Measurements from ENCODE around the gene EDN2. TPM values are rescaled to one million over a fixed set of nuclear protein-coding genes. Genes with fewer than 3 reads are reported as not detected.

The EDN2 gene
- total RNA-seq, 2 experiments from 2014 or later = not detected

DNA sequence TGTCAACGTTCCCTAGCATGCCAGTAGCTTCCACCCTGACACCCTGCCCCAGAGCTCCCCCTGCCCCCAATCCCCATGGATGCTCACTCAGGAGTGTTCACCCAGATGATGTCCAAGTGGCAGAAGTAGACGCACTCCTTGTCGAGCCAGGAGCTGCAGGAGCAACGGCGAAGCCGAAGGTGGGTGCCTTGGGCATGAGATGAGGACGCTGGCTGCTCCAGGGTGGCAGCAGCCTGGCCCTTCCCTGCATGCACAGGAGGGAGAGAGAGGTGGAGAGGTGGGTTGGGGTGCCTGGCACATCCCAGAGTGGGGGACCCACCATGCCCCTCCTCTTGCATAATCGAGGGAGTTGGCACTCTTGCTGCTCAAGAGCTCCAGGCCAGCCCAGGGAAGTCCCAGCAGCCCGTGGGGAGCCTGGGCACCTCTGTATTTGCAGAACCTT lies 502 bp downstream of the EDN2 start:
- H3K4me3 Mint-ChIP-seq = no peak overlapping the region
- Histone ChIP-seq H3K4me1 (ENCODE audit: insufficient read depth, low read length) (no peaks in the 10 kb centered on the region), H3K4me3 (ENCODE audit: low read length) (no peak overlapping the region), H3K36me3 (ENCODE audit: insufficient read depth, low read length) (no peaks in the 10 kb centered on the region), H3K9me3 (ENCODE audit: control insufficient read depth in 1 of 2, insufficient read depth in 1 of 2, low read length in 2 of 2) (no peaks in the 10 kb centered on the region), H3K27ac (ENCODE audit: low read depth in 1 of 2, low read length in 2 of 2) (no peak overlapping the region), H3K27me3 (ENCODE audit: control insufficient read depth in 1 of 2, insufficient read depth in 2 of 2, low read length in 2 of 2) (peaks cover 4 to 6% of the 10 kb centered on the region in 2 experiments)
- ChIA-PET POLR2A (no interaction called here), CTCF (interaction anchor here (0.9 kb wide), 1 partner anchor 9 kb away, joined by 3 read pairs; no protein-coding TSS in a partner anchor)
- intact Hi-C loops (cut with DNase I, micrococcal nuclease) = no loop called here
- ATAC-seq (ENCODE audit: poor library complexity) (no peak), DNase-seq (no peak)
- H3K27me3 Mint-ChIP-seq = peaks cover 31% of the 10 kb centered on the region
- no peak overlapping the region for H3K27ac Mint-ChIP-seq
- TF ChIP-seq, protein P1, sequence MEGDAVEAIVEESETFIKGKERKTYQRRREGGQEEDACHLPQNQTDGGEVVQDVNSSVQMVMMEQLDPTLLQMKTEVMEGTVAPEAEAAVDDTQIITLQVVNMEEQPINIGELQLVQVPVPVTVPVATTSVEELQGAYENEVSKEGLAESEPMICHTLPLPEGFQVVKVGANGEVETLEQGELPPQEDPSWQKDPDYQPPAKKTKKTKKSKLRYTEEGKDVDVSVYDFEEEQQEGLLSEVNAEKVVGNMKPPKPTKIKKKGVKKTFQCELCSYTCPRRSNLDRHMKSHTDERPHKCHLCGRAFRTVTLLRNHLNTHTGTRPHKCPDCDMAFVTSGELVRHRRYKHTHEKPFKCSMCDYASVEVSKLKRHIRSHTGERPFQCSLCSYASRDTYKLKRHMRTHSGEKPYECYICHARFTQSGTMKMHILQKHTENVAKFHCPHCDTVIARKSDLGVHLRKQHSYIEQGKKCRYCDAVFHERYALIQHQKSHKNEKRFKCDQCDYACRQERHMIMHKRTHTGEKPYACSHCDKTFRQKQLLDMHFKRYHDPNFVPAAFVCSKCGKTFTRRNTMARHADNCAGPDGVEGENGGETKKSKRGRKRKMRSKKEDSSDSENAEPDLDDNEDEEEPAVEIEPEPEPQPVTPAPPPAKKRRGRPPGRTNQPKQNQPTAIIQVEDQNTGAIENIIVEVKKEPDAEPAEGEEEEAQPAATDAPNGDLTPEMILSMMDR (IDR thresholded peaks at IDR 0.05) = no peak
- no peaks in the 10 kb centered on the region for H3K36me3 Mint-ChIP-seq (ENCODE audit: low read depth)
- no peaks in the 10 kb centered on the region for H3K4me1 Mint-ChIP-seq (ENCODE audit: low read depth)
- no peaks in the 10 kb centered on the region for H3K9me3 Mint-ChIP-seq

DNA sequence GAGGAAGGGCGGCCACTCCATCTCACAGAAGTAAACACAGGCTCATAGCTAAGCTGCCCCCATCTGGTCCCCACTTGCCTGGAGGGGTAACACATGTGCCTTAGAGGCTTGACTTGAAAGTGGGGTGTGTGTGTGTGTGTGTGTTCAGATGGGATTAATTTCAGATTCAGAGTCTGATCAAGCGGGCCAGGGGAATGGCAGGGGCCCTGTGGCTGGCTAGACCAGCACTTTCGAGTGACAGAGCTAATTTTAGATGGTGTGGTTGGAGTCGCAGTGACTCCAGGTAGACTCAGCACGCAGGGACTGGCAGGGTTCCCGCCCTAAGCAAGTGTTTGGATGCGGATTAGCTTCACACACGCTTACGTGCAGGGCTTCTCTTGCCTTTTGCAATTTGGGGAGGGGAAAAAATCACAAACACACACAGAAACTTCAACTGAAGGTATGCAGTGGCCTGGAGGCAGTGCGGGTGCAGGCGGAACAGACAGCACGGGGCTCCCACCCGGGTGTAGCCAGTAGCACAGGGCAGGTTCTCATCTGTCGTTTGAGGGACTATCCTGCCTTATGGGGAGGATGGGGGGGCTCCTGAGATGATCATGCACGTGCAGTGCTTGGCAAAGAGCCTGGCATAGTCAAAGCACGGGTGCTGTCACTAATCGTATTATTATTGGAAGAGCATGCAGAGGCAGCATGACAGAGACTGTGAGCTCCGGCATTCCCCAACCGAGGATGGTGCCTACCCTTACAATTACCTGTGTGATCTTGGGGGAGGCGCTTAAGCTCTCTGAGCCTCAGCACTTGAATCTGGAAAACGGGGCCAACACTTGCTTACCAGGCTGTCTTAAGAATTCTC lies 1.3 kb downstream of the EDN2 start:
- no peak for DNase-seq
- H3K36me3 ChIP-seq (ENCODE audit: insufficient read depth, low read length) = no peaks in the 10 kb centered on the region
- intact Hi-C loops (cut with DNase I, micrococcal nuclease) = no loop called here
- peaks cover 31% of the 10 kb centered on the region for H3K27me3 Mint-ChIP-seq
- H3K36me3 Mint-ChIP-seq (ENCODE audit: low read depth) = no peaks in the 10 kb centered on the region
- TF ChIP-seq, protein P1 (IDR thresholded peaks at IDR 0.05) = no peak
- no peak overlapping the region for H3K27ac Mint-ChIP-seq
- ChIA-PET POLR2A (no interaction called here), CTCF (interaction anchor here (0.9 kb wide), 1 partner anchor 9 kb away, joined by 3 read pairs; no protein-coding TSS in a partner anchor)
- no peaks in the 10 kb centered on the region for H3K4me1 Mint-ChIP-seq (ENCODE audit: low read depth)
- no peak overlapping the region for H3K4me3 Mint-ChIP-seq
- no peak overlapping the region for H3K4me3 ChIP-seq (ENCODE audit: low read length)
- H3K27ac ChIP-seq (ENCODE audit: low read depth in 1 of 2, low read length in 2 of 2) = no peak overlapping the region
- H3K9me3 ChIP-seq (ENCODE audit: control insufficient read depth in 1 of 2, insufficient read depth in 1 of 2, low read length in 2 of 2) = no peaks in the 10 kb centered on the region
- H3K4me1 ChIP-seq (ENCODE audit: insufficient read depth, low read length) = no peaks in the 10 kb centered on the region
- no peaks in the 10 kb centered on the region for H3K9me3 Mint-ChIP-seq
- ATAC-seq (ENCODE audit: poor library complexity) = no peak
- H3K27me3 ChIP-seq (ENCODE audit: control insufficient read depth in 1 of 2, insufficient read depth in 2 of 2, low read length in 2 of 2) = peaks cover 4 to 6% of the 10 kb centered on the region in 2 experiments

DNA sequence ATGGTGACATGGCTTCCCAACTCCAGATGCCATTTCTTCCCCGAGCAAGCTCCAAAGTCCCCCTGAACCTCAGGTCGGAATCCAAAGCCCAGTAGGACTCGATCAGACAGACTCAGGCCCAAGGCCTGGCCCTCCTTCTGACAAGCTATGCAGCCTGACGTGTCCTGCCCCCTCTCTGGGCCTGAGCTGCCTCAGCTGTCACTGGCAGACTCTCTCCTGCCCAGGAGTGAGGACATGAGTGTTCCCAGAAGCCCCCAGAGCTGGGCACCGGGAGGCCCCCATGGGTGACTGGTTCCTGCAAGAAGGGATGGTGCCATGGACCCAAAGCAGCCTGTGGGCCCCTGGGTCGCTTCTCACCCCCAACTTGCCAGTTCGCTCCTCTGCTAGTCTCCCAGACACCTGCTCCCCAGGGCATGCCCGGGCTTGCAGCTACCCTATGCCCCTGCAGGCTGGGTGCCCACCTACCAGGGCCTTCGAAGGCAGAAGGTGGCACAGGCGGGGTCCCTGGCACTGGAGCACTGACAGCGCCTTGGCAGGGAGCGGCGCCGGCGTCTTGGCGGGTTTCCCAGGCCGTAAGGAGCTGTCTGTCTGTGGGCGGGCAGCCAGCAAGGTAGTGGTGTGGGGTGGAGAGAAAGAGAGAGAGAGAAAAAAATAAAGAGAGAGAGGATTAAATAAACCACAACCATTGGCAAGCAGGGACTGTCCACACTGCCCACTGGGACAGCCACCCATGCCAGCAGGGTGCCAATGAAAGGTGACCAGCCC lies 2.3 kb downstream of the EDN2 start:
- Mint-ChIP-seq H3K27me3 (peaks cover 24% of the 10 kb centered on the region), H3K27ac (no peak overlapping the region), H3K36me3 (ENCODE audit: low read depth) (no peaks in the 10 kb centered on the region), H3K4me1 (ENCODE audit: low read depth) (no peaks in the 10 kb centered on the region), H3K4me3 (no peak overlapping the region), H3K9me3 (no peaks in the 10 kb centered on the region)
- DNase-seq (no peak), ATAC-seq (ENCODE audit: poor library complexity) (no peak)
- no peaks in the 10 kb centered on the region for H3K4me1 ChIP-seq (ENCODE audit: insufficient read depth, low read length)
- ChIA-PET CTCF (no interaction called here), POLR2A (no interaction called here)
- intact Hi-C loops (cut with DNase I, micrococcal nuclease) = no loop called here
- no peaks in the 10 kb centered on the region for H3K9me3 ChIP-seq (ENCODE audit: control insufficient read depth in 1 of 2, insufficient read depth in 1 of 2, low read length in 2 of 2)
- no peak overlapping the region for H3K4me3 ChIP-seq (ENCODE audit: low read length)
- no peak overlapping the region for H3K27ac ChIP-seq (ENCODE audit: low read depth in 1 of 2, low read length in 2 of 2)
- no peaks in the 10 kb centered on the region for H3K36me3 ChIP-seq (ENCODE audit: insufficient read depth, low read length)
- TF ChIP-seq, protein P1 (IDR thresholded peaks at IDR 0.05) = no peak
- H3K27me3 ChIP-seq (ENCODE audit: control insufficient read depth in 1 of 2, insufficient read depth in 2 of 2, low read length in 2 of 2) = peaks cover 4 to 6% of the 10 kb centered on the region in 2 experiments

All from CD4-positive, alpha-beta T cell (primary cell).